Activated gamma-delta T cell (primary cell): Measurements from ENCODE around the gene GNAI3.

ENCODE experiments used
- DNase-seq: peaks from one replicate; lab custom pipeline; 2025; lab: John Stamatoyannopoulos, UW

The GNAI3 gene

DNA sequence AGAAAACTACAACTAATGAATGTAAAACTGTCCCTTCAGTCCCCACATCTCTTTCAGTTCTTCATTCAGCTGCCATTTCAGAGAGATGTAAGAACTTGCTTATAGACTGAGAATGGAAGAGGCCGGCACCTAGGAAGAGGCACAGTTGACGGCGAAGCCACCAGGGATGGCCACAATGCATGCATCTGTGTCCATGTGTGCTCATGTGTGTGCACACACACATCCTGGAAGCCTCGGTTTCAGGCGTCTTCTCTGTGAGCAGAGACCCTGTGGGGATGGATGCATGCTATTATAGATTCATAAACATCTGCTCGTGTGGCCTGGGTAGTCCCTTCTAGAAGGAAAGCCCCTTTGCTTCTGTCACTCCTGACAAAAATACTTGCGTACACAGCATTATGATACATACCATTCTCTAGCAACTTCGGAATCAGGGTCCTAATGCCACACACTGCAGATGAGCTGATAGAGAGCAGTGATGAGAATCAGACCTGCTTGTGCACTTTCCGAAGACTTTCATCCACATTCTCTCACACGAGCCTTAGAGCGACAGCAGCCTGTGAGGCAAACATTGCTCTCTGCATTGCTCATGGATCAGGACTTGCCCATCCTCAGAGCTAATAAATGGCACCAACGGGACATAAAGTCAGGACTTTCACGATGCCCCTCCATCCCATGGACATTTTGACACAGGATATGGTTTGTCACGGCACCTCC is 21.2 kb upstream of the GNAI3 start:
- DNase-seq = no peak

DNA sequence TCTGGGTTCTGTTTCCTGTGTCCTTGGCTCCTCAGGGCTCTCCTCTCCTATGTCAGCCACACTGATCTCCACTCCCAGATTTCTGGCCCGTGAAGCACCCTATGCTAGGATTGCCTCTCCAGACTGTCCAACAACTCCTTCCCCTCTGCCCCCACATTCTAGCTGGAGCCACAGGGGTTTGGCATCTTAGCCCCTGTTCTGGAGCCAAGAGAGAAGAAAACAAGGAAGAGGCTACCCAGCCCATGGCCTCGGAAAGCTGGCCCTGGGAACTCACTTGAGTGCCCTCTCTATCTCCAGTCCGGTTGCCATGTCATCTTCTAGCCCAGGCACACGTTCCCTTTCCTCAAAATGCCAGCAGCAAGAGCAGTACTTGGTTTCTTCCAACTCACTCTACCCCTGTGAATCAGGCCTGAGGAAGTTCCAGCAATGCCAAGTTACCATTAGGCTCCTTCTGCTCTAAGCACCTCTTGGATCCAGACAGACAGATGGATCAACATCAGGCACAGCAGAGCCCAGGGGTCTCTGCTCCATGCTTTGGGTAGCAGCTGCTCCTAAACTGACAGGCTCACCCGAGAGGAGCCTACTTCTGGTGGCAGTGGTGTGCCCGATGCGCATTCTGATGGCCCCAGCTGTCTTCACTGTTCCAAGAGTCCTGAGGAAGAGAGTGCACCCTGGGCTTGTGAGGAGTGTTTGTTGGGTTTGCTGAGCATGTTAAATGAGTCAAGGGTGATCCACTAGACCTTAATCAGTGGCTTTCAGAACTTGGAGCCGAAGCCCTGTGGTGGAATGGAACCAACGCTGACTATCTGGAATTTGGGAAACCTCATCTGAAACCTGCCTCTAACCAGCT is 20.3 kb upstream of the GNAI3 start:
- DNase-seq = no peak

DNA sequence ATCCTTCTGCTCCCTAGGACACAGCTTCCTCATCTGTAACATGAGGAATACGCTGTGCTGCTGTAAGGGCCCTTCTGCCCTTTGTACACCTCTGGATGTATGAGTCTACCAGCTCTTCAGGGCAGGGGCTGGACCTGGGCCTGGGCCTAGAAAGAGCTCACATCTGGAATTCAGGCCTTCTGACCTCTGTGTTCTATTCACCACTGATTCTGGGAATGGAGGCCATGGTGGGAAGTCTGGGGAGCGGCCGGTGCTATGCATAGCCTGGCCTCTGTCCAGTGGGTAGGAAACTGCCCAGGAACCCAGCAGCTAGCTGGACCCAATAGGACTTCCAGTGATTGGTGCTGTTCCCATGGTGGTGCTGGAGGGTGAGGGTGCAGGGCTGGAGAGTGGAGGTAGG is 19.7 kb upstream of the GNAI3 start:
- DNase-seq = no peak

- no peak for DNase-seq
Measured at GRCh38 chr1:109529881-109530456, 18.4 kb upstream of the GNAI3 start.

GRCh38 chr1:109530457-109531087 is 17.8 kb upstream of the GNAI3 start:
- DNase-seq = no peak

DNA sequence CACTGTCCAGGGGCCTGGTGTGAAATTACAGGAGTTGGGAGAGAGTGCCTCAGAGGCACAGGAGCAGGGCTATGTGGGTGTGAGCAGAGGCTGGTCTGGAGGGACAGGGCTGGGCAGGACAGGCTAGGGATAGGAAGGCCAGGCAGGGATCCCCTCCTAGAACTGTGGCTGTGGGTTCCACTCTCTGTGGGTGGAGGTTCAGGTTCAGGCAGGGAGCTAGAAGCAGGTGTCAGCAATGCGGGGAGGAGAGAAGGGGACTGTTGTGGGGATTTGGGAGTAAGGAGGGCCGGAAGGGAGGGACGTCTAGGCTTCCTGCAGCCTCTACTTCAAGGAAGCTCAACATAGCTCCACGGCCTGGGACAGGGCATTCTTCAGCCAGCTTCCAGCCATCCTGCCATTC is 17.0 kb upstream of the GNAI3 start:
- DNase-seq = no peak

GRCh38 chr1:109531826-109532364 is 16.5 kb upstream of the GNAI3 start:
- no peak for DNase-seq

- DNase-seq = peak; percentile 19
Measured at GRCh38 chr1:109532365-109533136, 15.9 kb upstream of the GNAI3 start.

DNA sequence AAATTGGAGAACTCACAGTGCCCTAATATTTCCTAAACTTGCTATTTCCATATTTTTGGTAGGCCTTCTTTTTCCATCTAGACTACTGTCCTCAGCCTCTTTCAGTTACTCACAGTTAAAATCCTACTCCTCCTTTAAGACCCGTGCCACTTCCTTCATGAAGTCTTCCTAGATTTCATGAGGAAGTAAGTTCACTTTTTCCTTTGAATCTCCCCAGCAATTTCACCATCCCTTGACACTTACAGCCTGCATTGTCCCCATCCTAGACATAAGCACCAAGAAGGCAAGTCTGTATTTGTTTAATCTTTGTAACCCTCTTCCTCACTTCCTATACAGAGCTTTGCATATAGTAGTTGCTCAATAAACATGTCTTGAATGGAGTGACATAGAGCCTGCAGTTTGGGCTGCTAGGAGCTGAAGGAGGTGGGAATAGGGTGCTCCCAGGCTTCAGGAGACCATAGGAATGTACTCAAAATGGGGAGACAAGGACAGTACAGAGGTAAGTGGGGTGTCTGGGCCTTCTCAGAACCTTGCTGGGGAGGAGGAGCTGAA is 14.0 kb upstream of the GNAI3 start:
- DNase-seq = no peak

GRCh38 chr1:109535481-109535880 is 12.9 kb upstream of the GNAI3 start:
- no peak for DNase-seq

DNA sequence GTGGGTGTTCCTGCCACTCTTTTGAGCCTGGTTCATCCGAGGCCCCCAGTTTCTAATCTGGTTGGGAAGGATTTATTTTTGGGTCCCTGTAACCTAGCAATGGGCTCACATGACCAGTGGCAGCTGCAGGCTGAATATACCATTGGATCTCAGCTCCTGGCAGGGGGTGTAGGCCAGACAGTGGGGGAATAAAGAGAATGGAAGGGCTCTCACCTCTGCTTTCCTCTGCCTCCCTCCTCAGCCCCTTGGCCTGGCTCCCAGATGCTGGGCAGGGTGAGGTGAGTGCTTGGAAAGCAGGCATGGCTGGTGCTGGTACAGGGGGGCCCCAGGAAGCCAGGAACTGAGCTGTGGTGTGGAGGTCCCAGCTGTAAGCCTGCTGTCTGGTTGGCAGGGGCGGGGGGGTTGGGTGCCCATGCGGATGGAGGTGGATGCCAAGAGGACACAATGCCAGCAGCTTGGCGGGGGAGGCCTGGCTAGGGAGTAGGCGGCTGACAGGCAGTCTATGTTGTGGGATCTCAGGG is 12.4 kb upstream of the GNAI3 start:
- DNase-seq = no peak

DNA sequence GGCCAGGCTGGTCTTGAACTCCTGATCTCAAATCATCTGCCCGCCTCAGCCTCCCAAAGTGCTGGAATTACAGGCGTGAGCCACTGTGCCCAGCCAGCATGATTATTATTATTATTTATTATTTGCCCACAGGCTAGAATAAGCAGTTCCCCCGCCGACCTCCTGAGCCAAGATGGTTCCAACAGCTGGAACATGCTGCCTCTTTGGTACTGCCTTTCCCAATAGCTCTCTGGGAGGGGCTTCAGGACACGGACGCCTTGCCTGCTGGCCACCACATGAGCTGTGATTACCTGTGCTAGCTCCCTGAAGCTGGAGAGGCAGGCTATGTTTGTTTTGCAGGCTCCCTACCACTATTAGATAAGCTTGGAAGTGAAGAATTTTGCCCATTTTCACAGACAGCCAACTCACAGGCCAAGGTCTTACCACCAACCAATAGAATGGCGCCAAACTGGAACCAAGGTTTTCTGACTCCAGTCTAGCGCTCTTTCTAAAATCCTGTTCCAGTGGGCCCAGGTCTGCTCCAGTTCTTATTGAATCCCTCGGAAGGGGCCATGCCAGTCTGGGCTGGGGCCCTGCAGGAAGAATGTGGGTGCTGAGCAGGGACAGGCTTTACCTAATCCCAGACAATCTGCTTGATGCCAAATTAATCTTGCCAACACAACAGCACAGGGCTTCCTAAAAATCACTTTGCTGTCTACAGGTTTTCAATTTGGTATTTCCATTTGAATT is 10.8 kb upstream of the GNAI3 start:
- no peak for DNase-seq

- DNase-seq = no peak
Measured at GRCh38 chr1:109538827-109539555, 9.4 kb upstream of the GNAI3 start.

- no peak for DNase-seq
Measured at GRCh38 chr1:109539676-109540075, 8.7 kb upstream of the GNAI3 start, which contains the start of gene GPR61. Gene GPR61 (plus strand): TSS chr1:109539872. CDS start chr1:109543023, 3,151 bp downstream.

- no peak for DNase-seq
Measured at GRCh38 chr1:109541102-109541501, 7.3 kb upstream of the GNAI3 start.

DNA sequence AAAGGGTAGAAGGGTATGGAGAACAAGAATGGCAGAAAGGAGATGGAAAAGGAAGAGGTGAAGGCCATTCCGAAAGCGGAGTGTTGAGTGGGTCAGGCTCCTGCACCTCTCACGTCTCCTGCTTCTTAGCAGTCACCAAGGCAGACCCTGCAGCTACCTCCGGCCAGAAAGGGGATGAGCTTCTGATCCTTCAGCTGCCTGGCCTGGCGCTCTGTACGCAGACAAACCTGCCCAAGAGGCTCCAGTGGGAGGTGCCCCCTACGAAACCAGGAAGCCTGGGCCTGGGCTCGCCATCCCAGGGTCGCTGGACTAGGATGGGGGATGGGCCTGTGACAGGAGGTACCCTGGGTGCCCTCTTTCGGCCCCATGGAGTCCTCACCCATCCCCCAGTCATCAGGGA is 5.8 kb upstream of the GNAI3 start:
- no peak for DNase-seq

DNA sequence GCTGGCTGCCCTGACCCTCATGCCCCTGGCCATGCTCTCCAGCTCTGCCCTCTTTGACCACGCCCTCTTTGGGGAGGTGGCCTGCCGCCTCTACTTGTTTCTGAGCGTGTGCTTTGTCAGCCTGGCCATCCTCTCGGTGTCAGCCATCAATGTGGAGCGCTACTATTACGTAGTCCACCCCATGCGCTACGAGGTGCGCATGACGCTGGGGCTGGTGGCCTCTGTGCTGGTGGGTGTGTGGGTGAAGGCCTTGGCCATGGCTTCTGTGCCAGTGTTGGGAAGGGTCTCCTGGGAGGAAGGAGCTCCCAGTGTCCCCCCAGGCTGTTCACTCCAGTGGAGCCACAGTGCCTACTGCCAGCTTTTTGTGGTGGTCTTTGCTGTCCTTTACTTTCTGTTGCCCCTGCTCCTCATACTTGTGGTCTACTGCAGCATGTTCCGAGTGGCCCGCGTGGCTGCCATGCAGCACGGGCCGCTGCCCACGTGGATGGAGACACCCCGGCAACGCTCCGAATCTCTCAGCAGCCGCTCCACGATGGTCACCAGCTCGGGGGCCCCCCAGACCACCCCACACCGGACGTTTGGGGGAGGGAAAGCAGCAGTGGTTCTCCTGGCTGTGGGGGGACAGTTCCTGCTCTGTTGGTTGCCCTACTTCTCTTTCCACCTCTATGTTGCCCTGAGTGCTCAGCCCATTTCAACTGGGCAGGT is 5.0 kb upstream of the GNAI3 start:
- DNase-seq = no peak

GRCh38 chr1:109543988-109544735 is 4.3 kb upstream of the GNAI3 start:
- no peak for DNase-seq
